Parathyroid adenoma (tissue), 2 donors: ENCODE data around the gene SLC4A11.

Experiments
- H2AFZ ChIP-seq: fragments of 300-600 bp; sonication (generic); one replicate; pipeline ENCODE4 v1.7.0; 2017; ENCODE audit warnings: antibody characterized with exemption, mild to moderate bottlenecking
- H3K27ac ChIP-seq: fragments of 300-600 bp; sonication (generic); one replicate; pipeline ENCODE4 v1.7.0; 2017
- H3K27me3 ChIP-seq: fragments of 300-600 bp; sonication (generic); one replicate; pipeline ENCODE4 v1.7.0; 2017; ENCODE audit warnings: low read length; ENCODE audit not compliant: control insufficient read depth, insufficient read depth
- H3K36me3 ChIP-seq: fragments of 300-600 bp; sonication (generic); one replicate; pipeline ENCODE4 v1.7.0; 2017; ENCODE audit warnings: low read length; ENCODE audit not compliant: control insufficient read depth, insufficient read depth
- H3K4me1 ChIP-seq: fragments of 300-600 bp; sonication (generic); one replicate; pipeline ENCODE4 v1.7.0; 2017; ENCODE audit warnings: control low read depth
- H3K4me2 ChIP-seq: fragments of 300-600 bp; sonication (generic); one replicate; pipeline ENCODE4 v1.7.0; 2017; ENCODE audit warnings: low read length
- H3K4me3 ChIP-seq: fragments of 300-600 bp; sonication (generic); one replicate; pipeline ENCODE4 v1.7.0; 2017; ENCODE audit warnings: low read depth, low read length
- H3K79me2 ChIP-seq: fragments of 300-600 bp; sonication (generic); one replicate; pipeline ENCODE4 v1.7.0; 2017; ENCODE audit warnings: control low read depth
- H3K9ac ChIP-seq: fragments of 300-600 bp; sonication (generic); one replicate; pipeline ENCODE4 v1.7.0; 2017; ENCODE audit warnings: mild to moderate bottlenecking
- H3K9me3 ChIP-seq: fragments of 300-600 bp; sonication (generic); one replicate; pipeline ENCODE4 v1.7.0; 2017; ENCODE audit warnings: low read length; ENCODE audit not compliant: control insufficient read depth
- TF ChIP-seq, protein P1 (sequence below): fragments of 300-600 bp; sonication (generic); IDR thresholded peaks from one replicate; pipeline ENCODE4 v1.7.0; 2017; ENCODE audit warnings: antibody characterized with exemption, mild to moderate bottlenecking
- donor health status: primary hyperparathyroidism.

SLC4A11 gene

DNA sequence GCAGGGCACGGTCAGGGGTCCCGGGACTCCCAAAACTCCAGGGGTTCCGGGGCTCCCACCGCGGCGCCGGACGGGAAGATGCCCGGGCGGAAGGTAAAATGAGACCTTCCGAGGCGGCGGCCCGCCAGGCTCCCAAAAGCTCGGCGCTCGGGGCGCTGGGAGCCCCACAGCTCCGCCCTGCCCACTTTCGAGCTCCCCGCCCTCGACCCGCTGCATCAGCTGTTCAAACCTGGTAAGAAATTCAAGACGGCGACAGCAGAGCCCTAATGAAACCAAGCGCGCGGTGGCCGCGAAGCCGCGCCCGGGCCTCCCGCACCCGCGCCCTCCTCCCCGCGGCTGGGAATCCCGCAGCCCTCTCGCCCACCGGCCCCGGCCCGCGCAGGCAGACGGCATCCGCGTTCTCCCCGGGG, 369 bp downstream of the SLC4A11 start:
- no peak overlapping the region for H3K9ac ChIP-seq
- H3K9me3 ChIP-seq: no peaks in the 10 kb centered on the region
- H3K79me2 ChIP-seq: no peaks in the 10 kb centered on the region
- H3K4me2 ChIP-seq: peak overlapping the region; percentile 81
- peak overlapping the region; percentile 74 for H2AFZ ChIP-seq
- TF ChIP-seq, protein P1, sequence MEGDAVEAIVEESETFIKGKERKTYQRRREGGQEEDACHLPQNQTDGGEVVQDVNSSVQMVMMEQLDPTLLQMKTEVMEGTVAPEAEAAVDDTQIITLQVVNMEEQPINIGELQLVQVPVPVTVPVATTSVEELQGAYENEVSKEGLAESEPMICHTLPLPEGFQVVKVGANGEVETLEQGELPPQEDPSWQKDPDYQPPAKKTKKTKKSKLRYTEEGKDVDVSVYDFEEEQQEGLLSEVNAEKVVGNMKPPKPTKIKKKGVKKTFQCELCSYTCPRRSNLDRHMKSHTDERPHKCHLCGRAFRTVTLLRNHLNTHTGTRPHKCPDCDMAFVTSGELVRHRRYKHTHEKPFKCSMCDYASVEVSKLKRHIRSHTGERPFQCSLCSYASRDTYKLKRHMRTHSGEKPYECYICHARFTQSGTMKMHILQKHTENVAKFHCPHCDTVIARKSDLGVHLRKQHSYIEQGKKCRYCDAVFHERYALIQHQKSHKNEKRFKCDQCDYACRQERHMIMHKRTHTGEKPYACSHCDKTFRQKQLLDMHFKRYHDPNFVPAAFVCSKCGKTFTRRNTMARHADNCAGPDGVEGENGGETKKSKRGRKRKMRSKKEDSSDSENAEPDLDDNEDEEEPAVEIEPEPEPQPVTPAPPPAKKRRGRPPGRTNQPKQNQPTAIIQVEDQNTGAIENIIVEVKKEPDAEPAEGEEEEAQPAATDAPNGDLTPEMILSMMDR: no peak
- H3K27ac ChIP-seq: no peak overlapping the region
- H3K27me3 ChIP-seq: no peaks in the 10 kb centered on the region
- peak overlapping the region; percentile 27 for H3K4me3 ChIP-seq
- H3K4me1 ChIP-seq: no peaks in the 10 kb centered on the region
- H3K36me3 ChIP-seq: no peaks in the 10 kb centered on the region

DNA sequence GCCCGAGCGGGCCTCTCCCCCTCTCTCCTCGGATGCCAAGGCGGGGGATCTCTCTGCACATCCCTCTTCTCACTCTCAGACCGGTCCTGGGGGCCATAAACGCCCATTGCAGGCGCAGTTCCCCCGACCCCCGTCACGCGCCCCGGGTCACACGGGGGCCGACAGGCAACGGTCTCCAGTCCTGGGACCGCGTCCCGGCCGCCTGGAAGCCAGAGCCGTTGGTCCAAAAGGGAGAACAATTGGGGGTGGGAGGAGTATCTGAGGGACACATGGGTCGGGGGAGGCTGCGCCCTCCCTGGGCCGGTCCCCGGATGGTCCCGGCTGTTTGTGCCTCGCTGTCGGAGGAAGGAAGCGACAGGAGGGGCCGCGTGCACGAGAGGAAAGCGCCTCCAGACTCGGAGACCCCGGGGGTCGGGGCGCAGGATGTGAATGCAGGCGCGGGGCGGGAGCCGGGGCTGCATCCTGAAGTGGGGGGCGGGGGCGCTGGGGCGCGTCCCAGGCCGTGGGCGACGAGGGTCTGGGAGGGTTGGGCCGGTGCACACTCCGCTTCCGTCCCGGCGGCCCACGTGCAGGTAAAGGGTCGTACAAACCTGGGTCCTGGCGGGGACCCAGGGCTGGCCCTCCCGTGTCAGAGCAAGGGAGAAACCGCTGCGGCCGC, 903 bp downstream of the SLC4A11 start:
- Histone ChIP-seq H3K36me3 (no peaks in the 10 kb centered on the region), H3K27ac (no peak overlapping the region), H3K4me3 (peak overlapping the region; percentile 27), H3K4me2 (peak overlapping the region; percentile 81), H3K9me3 (no peaks in the 10 kb centered on the region), H3K27me3 (no peaks in the 10 kb centered on the region), H3K9ac (no peak overlapping the region), H2AFZ (peak overlapping the region; percentile 74), H3K79me2 (no peaks in the 10 kb centered on the region), H3K4me1 (no peaks in the 10 kb centered on the region)
- TF ChIP-seq, protein P1: no peak

DNA sequence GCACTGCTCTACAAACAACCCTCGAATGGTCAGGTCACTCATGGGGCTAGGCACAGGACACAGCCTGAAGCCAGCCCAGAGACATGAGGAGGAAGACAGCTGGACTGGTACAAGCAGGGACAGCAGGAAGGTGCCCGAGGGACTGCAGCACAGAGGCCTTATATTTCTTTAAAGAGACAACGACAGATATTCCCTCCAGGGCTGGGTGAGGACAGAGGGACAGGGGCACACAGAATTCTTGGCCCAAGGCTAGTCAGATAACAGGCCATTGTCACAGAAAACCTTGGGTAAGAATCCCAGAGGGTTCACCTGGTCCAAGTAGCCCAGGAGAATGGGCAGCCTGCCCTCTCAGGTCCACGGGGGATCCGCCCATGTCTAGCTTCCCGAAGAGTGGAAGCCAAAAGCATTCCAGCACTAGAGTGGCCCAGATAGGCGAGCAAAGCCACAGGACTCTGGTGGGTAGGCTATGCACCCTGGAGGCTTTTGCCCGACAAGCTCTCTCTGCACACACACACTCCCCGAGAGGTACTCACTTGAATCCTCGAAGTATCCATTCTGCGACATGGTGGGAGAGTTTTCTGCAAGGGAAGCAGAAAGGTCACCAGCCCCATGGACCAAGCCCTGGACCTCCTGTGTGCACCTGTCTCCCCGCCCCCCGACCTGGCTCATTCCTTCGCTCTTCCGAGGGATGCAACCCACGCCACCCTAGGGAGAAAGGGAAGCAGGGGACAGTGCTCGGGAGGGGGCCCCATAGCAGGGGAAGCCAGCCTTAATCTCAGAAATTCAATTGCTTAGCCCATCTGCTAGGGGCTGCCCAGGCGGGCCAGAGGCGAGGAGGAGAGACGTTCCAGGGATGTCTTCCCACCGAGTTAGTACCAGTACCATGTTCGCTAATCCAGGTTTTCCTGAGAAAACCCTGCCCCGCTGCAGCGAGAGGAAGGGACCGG, 1.7 kb downstream of the SLC4A11 start:
- Histone ChIP-seq H3K4me3 (no peak overlapping the region), H3K36me3 (no peaks in the 10 kb centered on the region), H3K9me3 (no peaks in the 10 kb centered on the region), H3K4me1 (no peaks in the 10 kb centered on the region), H3K4me2 (no peak overlapping the region), H3K9ac (no peak overlapping the region), H2AFZ (no peak overlapping the region), H3K27me3 (no peaks in the 10 kb centered on the region), H3K27ac (no peak overlapping the region), H3K79me2 (no peaks in the 10 kb centered on the region)
- TF ChIP-seq, protein P1: no peak

DNA sequence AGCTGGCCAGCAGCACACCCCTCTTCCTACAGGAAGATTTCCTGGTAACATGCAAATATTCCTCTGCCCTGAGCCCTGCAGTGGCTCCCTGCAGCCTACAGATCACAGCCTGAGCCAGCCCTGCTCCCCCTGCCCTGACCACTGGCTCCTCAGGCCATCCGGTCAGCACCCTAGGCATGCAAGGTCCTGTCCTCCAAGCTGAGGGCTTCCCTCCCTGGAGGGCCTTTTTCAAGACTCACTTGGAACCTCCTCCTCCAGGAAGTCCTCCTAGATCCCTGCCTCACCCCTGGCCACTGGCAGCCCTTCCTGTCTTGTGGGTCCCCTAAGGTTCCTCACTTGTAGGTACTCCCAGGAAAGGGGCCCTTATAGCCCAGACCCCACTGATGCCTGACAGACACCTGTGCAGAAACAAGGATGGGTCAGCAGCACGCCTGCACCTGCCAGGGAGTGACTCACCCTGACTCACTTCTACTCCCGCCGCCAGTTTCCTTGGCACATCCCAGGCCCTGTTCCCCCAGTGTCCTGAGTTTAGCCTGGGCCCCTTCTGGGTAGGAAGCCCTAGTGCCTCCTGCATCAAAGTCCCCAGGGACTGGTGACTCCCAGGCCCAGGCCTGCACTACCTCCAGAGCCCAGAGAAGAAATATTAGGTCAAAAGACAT, 3.2 kb downstream of the SLC4A11 start:
- Histone ChIP-seq H3K4me2 (no peak overlapping the region), H3K9me3 (no peaks in the 10 kb centered on the region), H3K27ac (no peak overlapping the region), H3K36me3 (no peaks in the 10 kb centered on the region), H3K27me3 (no peaks in the 10 kb centered on the region), H3K9ac (no peak overlapping the region), H3K4me1 (no peaks in the 10 kb centered on the region), H3K4me3 (no peak overlapping the region), H2AFZ (no peak overlapping the region), H3K79me2 (no peaks in the 10 kb centered on the region)
- TF ChIP-seq, protein P1: no peak
